Neural crest cell (in vitro differentiated cells): ENCODE results near the gene MRGPRE. TPM values are rescaled to one million over a fixed set of nuclear protein-coding genes. Genes with fewer than 3 reads are reported as not detected.

Experiments used
- DNase-seq: peaks from one replicate; pipeline ENCODE4 v3.0.0; 2021; ENCODE audit warnings: low read depth, mixed read lengths, low spot score
- H3K27ac Mint-ChIP-seq: one replicate; pipeline ENCODE4 v1.8.0; 2021; ENCODE audit warnings: mild to moderate bottlenecking, mixed read lengths; ENCODE audit not compliant: unreplicated experiment
- H3K27me3 Mint-ChIP-seq: 2 replicates; pipeline ENCODE4 v1.8.0; 2021; ENCODE audit warnings: low read depth, mild to moderate bottlenecking, mixed read lengths
- H3K36me3 Mint-ChIP-seq: 2 replicates; pipeline ENCODE4 v1.8.0; 2021; ENCODE audit warnings: low read depth, mild to moderate bottlenecking, mixed read lengths
- H3K4me1 Mint-ChIP-seq: 2 replicates; pipeline ENCODE4 v1.8.0; 2021; ENCODE audit warnings: mixed read lengths
- H3K4me3 Mint-ChIP-seq: one replicate; pipeline ENCODE4 v1.8.0; 2021; ENCODE audit warnings: mild to moderate bottlenecking, mixed read lengths
- H3K9me3 Mint-ChIP-seq: 2 replicates; pipeline ENCODE4 v1.8.0; 2021; ENCODE audit warnings: mixed read lengths
- CTCF ChIP-seq: fragments of 200-600 bp; sonication (generic); conservative IDR thresholded peaks from 2 replicates; pipeline ENCODE4 v1.5.0; 2021; ENCODE audit warnings: antibody characterized with exemption, mild to moderate bottlenecking
- total RNA-seq: library from RNA; stranded (reverse); gene quantifications from 2 replicates; pipeline ENCODE4 v1.2.1, GENCODE V29; 2021

Gene MRGPRE
- total RNA-seq, 1 donor from 2014 or later: not detected

GRCh38 chr11:3188496-3189195, 43.6 kb downstream of the MRGPRE start:
- Mint-ChIP-seq H3K4me3 (no peak overlapping the region), H3K27me3 (peaks cover 3% of the 10 kb centered on the region), H3K4me1 (peaks cover 7% of the 10 kb centered on the region), H3K27ac (no peak overlapping the region), H3K36me3 (no peaks in the 10 kb centered on the region), H3K9me3 (no peaks in the 10 kb centered on the region)
- no peak for TF ChIP-seq CTCF
- DNase-seq: no peak

- H3K4me3 Mint-ChIP-seq: no peak overlapping the region
- H3K27ac Mint-ChIP-seq: no peak overlapping the region
- no peaks in the 10 kb centered on the region for H3K36me3 Mint-ChIP-seq
- H3K27me3 Mint-ChIP-seq: peaks cover 3% of the 10 kb centered on the region
- no peak for DNase-seq
- no peak for TF ChIP-seq CTCF
- H3K9me3 Mint-ChIP-seq: no peaks in the 10 kb centered on the region
- peaks cover 7% of the 10 kb centered on the region for H3K4me1 Mint-ChIP-seq
Observed at GRCh38 chr11:3186166-3186953, 45.9 kb downstream of the MRGPRE start.

- peaks cover 3% of the 10 kb centered on the region for H3K27me3 Mint-ChIP-seq
- H3K36me3 Mint-ChIP-seq: no peaks in the 10 kb centered on the region
Observed at GRCh38 chr11:3184732-3185347, 47.4 kb downstream of the MRGPRE start.

GRCh38 chr11:3183523-3183922, 48.7 kb downstream of the MRGPRE start:
- H3K9me3 Mint-ChIP-seq: no peaks in the 10 kb centered on the region
- no peak for TF ChIP-seq CTCF
- no peaks in the 10 kb centered on the region for H3K4me1 Mint-ChIP-seq
- H3K36me3 Mint-ChIP-seq: no peaks in the 10 kb centered on the region
- DNase-seq: no peak
- H3K4me3 Mint-ChIP-seq: no peak overlapping the region
- no peak overlapping the region for H3K27ac Mint-ChIP-seq
- H3K27me3 Mint-ChIP-seq: peaks cover 3% of the 10 kb centered on the region

More at GRCh38 chr11:3184732-3185347, 47.4 kb downstream of the MRGPRE start:
- Mint-ChIP-seq H3K4me1 (peaks cover 7% of the 10 kb centered on the region), H3K27ac (no peak overlapping the region), H3K4me3 (no peak overlapping the region), H3K9me3 (no peaks in the 10 kb centered on the region)
- no peak for DNase-seq
- no peak for TF ChIP-seq CTCF

- Mint-ChIP-seq H3K27ac (no peak overlapping the region), H3K9me3 (peaks cover 3% of the 10 kb centered on the region), H3K36me3 (no peaks in the 10 kb centered on the region), H3K4me3 (no peak overlapping the region), H3K27me3 (peaks cover under 1% of the 10 kb centered on the region), H3K4me1 (no peaks in the 10 kb centered on the region)
- DNase-seq: no peak
- TF ChIP-seq CTCF: no peak
Observed at GRCh38 chr11:3182462-3182852, 49.8 kb downstream of the MRGPRE start.
